Measurements from ENCODE around the gene CATSPER4. TPM values are rescaled to one million over a fixed set of nuclear protein-coding genes. Genes with fewer than 3 reads are reported as not detected.
A peak's percentile ranks its signal among the peaks of the same experiment; 100 is the strongest.

CATSPER4 gene
- total and polyA plus RNA-seq, 2 experiments from 2014 or later: 0.31 TPM; not detected in 1

DNA sequence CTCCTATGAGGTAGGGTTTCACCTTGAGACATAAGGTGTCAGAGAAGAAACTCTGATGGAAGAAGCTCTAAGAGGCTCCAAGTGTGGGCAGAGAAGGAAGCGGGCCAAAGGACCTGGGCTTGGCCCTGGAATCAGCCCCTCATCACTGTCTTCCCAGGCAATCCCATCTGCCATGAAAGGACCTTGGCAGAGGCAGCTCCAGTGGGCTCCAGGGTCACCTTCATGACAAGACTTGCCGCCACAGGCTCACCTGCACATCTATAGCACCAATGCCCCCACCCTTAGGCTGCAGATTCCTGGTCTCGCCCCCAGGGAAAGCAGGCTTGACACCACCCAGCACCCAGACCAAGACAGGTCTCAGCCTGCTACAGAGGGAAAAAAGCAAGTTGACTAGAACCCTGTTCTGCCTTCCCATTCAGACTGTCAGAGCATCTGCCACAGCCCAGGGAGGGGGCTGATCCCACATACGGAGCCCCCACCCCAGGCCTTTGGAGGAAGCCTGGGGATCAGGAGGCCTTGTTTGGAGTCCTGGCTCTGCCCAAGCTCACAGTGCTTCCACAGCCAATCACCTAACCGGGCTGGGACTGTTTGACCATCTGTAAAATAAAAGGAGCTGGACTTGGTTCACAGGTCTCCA is 32.0 kb upstream of the CATSPER4 start:
- no peak overlapping the region for H3K4me3 ChIP-seq
- peak overlapping the region; percentile 54 for H3K4me3 Mint-ChIP-seq
- ATAC-seq (no peak), DNase-seq (ENCODE audit: low spot score) (no peak)
- peaks cover 57% of the 10 kb centered on the region for H3K4me1 ChIP-seq (ENCODE audit: insufficient read depth)
- peaks cover 3% of the 10 kb centered on the region; the same call in 1 of the 3 replicates for H3K9me3 Mint-ChIP-seq
- peaks cover 62% of the 10 kb centered on the region for H3K4me1 Mint-ChIP-seq
- peaks cover 84% of the 10 kb centered on the region for H3K27me3 Mint-ChIP-seq (ENCODE audit: insufficient read depth, low read depth, poor library complexity)
- peaks cover 5% of the 10 kb centered on the region; the same call in 1 of the 2 replicates for H4K20me1 ChIP-seq (replicated peaks; ENCODE audit: insufficient read depth)
- no peaks in the 10 kb centered on the region for H3K36me3 ChIP-seq (ENCODE audit: insufficient read depth)
- no peaks in the 10 kb centered on the region for H3K79me2 ChIP-seq (replicated peaks; ENCODE audit: insufficient read depth)
- H3K9me2 ChIP-seq (ENCODE audit: insufficient read depth): no peaks in the 10 kb centered on the region
- peaks cover 11% of the 10 kb centered on the region; the same call in 1 of the 2 replicates for H3F3A ChIP-seq (replicated peaks; ENCODE audit: low read depth)
- H3K27ac ChIP-seq (ENCODE audit: low read depth): no peak overlapping the region
- H3K4me2 ChIP-seq: 0 out of 2 replicates have a peak overlapping the region, but pooled peaks have one; percentile 67
- no peak overlapping the region for H2AFZ ChIP-seq
- peaks cover 100% of the 10 kb centered on the region for H3K27me3 ChIP-seq (ENCODE audit: insufficient read depth)
- TF ChIP-seq CREB1 (CRISPR knock-in tag; IDR thresholded peaks at IDR 0.05; ENCODE audit: low read depth) (no peak), STAT1 (IDR thresholded peaks at IDR 0.05; ENCODE audit: unreplicated experiment) (no peak), POLR2AphosphoS5 (IDR thresholded peaks at IDR 0.05; ENCODE audit: low read depth) (no peak), EZH2phosphoT487 (IDR thresholded peaks at IDR 0.05; ENCODE audit: unreplicated experiment) (no peak), NANOG (IDR thresholded peaks at IDR 0.05; ENCODE audit: borderline replicate concordance) (no peak), EZH2 (IDR thresholded peaks at IDR 0.05; ENCODE audit: low read depth, unreplicated experiment) (no peak), ZNF114 (CRISPR knock-in tag; IDR thresholded peaks at IDR 0.05) (no peak), JUNB (IDR thresholded peaks at IDR 0.05; ENCODE audit: unreplicated experiment) (no peak), ZNF331 (CRISPR knock-in tag; IDR thresholded peaks at IDR 0.05; ENCODE audit: low read depth) (no peak)
- TF ChIP-seq, protein P1, sequence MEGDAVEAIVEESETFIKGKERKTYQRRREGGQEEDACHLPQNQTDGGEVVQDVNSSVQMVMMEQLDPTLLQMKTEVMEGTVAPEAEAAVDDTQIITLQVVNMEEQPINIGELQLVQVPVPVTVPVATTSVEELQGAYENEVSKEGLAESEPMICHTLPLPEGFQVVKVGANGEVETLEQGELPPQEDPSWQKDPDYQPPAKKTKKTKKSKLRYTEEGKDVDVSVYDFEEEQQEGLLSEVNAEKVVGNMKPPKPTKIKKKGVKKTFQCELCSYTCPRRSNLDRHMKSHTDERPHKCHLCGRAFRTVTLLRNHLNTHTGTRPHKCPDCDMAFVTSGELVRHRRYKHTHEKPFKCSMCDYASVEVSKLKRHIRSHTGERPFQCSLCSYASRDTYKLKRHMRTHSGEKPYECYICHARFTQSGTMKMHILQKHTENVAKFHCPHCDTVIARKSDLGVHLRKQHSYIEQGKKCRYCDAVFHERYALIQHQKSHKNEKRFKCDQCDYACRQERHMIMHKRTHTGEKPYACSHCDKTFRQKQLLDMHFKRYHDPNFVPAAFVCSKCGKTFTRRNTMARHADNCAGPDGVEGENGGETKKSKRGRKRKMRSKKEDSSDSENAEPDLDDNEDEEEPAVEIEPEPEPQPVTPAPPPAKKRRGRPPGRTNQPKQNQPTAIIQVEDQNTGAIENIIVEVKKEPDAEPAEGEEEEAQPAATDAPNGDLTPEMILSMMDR (conservative IDR thresholded peaks at IDR 0.05; ENCODE audit: low read depth in 2 of 2): no peak
- TF ChIP-seq, protein P2, sequence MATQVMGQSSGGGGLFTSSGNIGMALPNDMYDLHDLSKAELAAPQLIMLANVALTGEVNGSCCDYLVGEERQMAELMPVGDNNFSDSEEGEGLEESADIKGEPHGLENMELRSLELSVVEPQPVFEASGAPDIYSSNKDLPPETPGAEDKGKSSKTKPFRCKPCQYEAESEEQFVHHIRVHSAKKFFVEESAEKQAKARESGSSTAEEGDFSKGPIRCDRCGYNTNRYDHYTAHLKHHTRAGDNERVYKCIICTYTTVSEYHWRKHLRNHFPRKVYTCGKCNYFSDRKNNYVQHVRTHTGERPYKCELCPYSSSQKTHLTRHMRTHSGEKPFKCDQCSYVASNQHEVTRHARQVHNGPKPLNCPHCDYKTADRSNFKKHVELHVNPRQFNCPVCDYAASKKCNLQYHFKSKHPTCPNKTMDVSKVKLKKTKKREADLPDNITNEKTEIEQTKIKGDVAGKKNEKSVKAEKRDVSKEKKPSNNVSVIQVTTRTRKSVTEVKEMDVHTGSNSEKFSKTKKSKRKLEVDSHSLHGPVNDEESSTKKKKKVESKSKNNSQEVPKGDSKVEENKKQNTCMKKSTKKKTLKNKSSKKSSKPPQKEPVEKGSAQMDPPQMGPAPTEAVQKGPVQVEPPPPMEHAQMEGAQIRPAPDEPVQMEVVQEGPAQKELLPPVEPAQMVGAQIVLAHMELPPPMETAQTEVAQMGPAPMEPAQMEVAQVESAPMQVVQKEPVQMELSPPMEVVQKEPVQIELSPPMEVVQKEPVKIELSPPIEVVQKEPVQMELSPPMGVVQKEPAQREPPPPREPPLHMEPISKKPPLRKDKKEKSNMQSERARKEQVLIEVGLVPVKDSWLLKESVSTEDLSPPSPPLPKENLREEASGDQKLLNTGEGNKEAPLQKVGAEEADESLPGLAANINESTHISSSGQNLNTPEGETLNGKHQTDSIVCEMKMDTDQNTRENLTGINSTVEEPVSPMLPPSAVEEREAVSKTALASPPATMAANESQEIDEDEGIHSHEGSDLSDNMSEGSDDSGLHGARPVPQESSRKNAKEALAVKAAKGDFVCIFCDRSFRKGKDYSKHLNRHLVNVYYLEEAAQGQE (IDR thresholded peaks at IDR 0.05; ENCODE audit: unreplicated experiment): no peak
- TF ChIP-seq, protein P3, sequence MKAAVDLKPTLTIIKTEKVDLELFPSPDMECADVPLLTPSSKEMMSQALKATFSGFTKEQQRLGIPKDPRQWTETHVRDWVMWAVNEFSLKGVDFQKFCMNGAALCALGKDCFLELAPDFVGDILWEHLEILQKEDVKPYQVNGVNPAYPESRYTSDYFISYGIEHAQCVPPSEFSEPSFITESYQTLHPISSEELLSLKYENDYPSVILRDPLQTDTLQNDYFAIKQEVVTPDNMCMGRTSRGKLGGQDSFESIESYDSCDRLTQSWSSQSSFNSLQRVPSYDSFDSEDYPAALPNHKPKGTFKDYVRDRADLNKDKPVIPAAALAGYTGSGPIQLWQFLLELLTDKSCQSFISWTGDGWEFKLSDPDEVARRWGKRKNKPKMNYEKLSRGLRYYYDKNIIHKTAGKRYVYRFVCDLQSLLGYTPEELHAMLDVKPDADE (IDR thresholded peaks at IDR 0.05): no peak
- TF ChIP-seq, protein P4, sequence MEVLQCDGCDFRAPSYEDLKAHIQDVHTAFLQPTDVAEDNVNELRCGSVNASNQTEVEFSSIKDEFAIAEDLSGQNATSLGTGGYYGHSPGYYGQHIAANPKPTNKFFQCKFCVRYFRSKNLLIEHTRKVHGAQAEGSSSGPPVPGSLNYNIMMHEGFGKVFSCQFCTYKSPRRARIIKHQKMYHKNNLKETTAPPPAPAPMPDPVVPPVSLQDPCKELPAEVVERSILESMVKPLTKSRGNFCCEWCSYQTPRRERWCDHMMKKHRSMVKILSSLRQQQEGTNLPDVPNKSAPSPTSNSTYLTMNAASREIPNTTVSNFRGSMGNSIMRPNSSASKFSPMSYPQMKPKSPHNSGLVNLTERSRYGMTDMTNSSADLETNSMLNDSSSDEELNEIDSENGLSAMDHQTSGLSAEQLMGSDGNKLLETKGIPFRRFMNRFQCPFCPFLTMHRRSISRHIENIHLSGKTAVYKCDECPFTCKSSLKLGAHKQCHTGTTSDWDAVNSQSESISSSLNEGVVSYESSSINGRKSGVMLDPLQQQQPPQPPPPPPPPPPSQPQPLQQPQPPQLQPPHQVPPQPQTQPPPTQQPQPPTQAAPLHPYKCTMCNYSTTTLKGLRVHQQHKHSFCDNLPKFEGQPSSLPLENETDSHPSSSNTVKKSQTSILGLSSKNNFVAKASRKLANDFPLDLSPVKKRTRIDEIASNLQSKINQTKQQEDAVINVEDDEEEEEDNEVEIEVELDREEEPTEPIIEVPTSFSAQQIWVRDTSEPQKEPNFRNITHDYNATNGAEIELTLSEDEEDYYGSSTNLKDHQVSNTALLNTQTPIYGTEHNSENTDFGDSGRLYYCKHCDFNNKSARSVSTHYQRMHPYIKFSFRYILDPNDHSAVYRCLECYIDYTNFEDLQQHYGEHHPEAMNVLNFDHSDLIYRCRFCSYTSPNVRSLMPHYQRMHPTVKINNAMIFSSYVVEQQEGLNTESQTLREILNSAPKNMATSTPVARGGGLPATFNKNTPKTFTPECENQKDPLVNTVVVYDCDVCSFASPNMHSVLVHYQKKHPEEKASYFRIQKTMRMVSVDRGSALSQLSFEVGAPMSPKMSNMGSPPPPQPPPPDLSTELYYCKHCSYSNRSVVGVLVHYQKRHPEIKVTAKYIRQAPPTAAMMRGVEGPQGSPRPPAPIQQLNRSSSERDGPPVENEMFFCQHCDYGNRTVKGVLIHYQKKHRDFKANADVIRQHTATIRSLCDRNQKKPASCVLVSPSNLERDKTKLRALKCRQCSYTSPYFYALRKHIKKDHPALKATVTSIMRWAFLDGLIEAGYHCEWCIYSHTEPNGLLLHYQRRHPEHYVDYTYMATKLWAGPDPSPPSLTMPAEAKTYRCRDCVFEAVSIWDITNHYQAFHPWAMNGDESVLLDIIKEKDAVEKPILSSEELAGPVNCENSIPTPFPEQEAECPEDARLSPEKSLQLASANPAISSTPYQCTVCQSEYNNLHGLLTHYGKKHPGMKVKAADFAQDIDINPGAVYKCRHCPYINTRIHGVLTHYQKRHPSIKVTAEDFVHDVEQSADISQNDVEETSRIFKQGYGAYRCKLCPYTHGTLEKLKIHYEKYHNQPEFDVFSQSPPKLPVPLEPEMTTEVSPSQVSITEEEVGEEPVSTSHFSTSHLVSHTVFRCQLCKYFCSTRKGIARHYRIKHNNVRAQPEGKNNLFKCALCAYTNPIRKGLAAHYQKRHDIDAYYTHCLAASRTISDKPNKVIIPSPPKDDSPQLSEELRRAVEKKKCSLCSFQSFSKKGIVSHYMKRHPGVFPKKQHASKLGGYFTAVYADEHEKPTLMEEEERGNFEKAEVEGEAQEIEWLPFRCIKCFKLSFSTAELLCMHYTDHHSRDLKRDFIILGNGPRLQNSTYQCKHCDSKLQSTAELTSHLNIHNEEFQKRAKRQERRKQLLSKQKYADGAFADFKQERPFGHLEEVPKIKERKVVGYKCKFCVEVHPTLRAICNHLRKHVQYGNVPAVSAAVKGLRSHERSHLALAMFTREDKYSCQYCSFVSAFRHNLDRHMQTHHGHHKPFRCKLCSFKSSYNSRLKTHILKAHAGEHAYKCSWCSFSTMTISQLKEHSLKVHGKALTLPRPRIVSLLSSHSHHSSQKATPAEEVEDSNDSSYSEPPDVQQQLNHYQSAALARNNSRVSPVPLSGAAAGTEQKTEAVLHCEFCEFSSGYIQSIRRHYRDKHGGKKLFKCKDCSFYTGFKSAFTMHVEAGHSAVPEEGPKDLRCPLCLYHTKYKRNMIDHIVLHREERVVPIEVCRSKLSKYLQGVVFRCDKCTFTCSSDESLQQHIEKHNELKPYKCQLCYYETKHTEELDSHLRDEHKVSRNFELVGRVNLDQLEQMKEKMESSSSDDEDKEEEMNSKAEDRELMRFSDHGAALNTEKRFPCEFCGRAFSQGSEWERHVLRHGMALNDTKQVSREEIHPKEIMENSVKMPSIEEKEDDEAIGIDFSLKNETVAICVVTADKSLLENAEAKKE (CRISPR knock-in tag; IDR thresholded peaks at IDR 0.05): no peak
- no peak overlapping the region for H3K27ac Mint-ChIP-seq
- no peaks in the 10 kb centered on the region for H3K36me3 Mint-ChIP-seq (ENCODE audit: low read depth)

Data from GM23338 (cell line).